ENCODE measurements around the gene KIRREL3.

DNA sequence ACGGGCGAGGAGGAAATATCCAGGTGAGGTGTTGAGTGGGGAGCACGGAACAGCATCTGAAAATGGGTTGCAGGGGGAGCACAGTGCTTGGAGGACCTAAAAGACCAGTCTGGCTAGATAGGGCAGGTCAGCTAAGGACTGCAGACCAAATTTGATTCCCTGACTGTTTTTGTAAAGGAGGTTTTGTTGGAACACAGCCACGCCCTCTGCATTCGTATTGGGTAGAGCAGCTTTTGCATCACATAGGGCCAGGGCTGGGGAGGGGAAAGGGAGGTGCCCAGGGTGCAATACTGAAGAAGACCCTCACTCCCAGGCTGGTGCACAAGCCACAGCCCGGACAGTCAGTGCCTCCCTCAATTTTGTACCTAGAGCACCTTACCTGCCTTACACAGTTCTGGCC lies 286.8 kb downstream of the KIRREL3 start:
- TF ChIP-seq, protein P1, sequence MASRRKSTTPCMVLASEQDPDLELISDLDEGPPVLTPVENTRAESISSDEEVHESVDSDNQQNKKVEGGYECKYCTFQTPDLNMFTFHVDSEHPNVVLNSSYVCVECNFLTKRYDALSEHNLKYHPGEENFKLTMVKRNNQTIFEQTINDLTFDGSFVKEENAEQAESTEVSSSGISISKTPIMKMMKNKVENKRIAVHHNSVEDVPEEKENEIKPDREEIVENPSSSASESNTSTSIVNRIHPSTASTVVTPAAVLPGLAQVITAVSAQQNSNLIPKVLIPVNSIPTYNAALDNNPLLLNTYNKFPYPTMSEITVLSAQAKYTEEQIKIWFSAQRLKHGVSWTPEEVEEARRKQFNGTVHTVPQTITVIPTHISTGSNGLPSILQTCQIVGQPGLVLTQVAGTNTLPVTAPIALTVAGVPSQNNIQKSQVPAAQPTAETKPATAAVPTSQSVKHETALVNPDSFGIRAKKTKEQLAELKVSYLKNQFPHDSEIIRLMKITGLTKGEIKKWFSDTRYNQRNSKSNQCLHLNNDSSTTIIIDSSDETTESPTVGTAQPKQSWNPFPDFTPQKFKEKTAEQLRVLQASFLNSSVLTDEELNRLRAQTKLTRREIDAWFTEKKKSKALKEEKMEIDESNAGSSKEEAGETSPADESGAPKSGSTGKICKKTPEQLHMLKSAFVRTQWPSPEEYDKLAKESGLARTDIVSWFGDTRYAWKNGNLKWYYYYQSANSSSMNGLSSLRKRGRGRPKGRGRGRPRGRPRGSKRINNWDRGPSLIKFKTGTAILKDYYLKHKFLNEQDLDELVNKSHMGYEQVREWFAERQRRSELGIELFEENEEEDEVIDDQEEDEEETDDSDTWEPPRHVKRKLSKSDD (conservative IDR thresholded peaks at IDR 0.05; ENCODE audit: low read length): no peak
- TF ChIP-seq U2AF2 (optimal IDR thresholded peaks at IDR 0.05; ENCODE audit: low read depth, low read length): no peak
- TF ChIP-seq, protein P2, sequence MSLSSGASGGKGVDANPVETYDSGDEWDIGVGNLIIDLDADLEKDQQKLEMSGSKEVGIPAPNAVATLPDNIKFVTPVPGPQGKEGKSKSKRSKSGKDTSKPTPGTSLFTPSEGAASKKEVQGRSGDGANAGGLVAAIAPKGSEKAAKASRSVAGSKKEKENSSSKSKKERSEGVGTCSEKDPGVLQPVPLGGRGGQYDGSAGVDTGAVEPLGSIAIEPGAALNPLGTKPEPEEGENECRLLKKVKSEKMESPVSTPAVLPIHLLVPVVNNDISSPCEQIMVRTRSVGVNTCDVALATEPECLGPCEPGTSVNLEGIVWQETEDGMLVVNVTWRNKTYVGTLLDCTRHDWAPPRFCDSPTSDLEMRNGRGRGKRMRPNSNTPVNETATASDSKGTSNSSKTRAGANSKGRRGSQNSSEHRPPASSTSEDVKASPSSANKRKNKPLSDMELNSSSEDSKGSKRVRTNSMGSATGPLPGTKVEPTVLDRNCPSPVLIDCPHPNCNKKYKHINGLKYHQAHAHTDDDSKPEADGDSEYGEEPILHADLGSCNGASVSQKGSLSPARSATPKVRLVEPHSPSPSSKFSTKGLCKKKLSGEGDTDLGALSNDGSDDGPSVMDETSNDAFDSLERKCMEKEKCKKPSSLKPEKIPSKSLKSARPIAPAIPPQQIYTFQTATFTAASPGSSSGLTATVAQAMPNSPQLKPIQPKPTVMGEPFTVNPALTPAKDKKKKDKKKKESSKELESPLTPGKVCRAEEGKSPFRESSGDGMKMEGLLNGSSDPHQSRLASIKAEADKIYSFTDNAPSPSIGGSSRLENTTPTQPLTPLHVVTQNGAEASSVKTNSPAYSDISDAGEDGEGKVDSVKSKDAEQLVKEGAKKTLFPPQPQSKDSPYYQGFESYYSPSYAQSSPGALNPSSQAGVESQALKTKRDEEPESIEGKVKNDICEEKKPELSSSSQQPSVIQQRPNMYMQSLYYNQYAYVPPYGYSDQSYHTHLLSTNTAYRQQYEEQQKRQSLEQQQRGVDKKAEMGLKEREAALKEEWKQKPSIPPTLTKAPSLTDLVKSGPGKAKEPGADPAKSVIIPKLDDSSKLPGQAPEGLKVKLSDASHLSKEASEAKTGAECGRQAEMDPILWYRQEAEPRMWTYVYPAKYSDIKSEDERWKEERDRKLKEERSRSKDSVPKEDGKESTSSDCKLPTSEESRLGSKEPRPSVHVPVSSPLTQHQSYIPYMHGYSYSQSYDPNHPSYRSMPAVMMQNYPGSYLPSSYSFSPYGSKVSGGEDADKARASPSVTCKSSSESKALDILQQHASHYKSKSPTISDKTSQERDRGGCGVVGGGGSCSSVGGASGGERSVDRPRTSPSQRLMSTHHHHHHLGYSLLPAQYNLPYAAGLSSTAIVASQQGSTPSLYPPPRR (CRISPR knock-in tag; IDR thresholded peaks at IDR 0.05; ENCODE audit: borderline replicate concordance): no peak
- TF ChIP-seq, protein P3, sequence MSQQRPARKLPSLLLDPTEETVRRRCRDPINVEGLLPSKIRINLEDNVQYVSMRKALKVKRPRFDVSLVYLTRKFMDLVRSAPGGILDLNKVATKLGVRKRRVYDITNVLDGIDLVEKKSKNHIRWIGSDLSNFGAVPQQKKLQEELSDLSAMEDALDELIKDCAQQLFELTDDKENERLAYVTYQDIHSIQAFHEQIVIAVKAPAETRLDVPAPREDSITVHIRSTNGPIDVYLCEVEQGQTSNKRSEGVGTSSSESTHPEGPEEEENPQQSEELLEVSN (IDR thresholded peaks at IDR 0.05; ENCODE audit: borderline replicate concordance in 1 of 2, extremely low read depth in 1 of 2, insufficient read depth in 1 of 2, insufficient read length in 1 of 2, low read depth in 1 of 2, low read length in 1 of 2, poor library complexity in 1 of 2, severe bottlenecking in 1 of 2): no peak
- TF ChIP-seq ZKSCAN1 (IDR thresholded peaks at IDR 0.05; ENCODE audit: low read depth, low read length): no peak
- TF ChIP-seq MCM5 (IDR thresholded peaks at IDR 0.05; ENCODE audit: low read depth): no peak
- TF ChIP-seq, protein P4, sequence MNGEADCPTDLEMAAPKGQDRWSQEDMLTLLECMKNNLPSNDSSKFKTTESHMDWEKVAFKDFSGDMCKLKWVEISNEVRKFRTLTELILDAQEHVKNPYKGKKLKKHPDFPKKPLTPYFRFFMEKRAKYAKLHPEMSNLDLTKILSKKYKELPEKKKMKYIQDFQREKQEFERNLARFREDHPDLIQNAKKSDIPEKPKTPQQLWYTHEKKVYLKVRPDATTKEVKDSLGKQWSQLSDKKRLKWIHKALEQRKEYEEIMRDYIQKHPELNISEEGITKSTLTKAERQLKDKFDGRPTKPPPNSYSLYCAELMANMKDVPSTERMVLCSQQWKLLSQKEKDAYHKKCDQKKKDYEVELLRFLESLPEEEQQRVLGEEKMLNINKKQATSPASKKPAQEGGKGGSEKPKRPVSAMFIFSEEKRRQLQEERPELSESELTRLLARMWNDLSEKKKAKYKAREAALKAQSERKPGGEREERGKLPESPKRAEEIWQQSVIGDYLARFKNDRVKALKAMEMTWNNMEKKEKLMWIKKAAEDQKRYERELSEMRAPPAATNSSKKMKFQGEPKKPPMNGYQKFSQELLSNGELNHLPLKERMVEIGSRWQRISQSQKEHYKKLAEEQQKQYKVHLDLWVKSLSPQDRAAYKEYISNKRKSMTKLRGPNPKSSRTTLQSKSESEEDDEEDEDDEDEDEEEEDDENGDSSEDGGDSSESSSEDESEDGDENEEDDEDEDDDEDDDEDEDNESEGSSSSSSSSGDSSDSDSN (IDR thresholded peaks at IDR 0.05; ENCODE audit: borderline replicate concordance in 1 of 2, low read depth in 2 of 2, low read length in 2 of 2): no peak

All from K562 (cell line).